GM19239 (cell line): ENCODE measurements around the gene SCAI.
"Not testable (repeated sequence)": the region's sequence is repeated elsewhere in the genome, so short reads cannot be mapped to it uniquely, and the experiment has no call there.

Source experiments
- DNase-seq: peaks from one replicate; pipeline ENCODE4 v3.0.0; 2011; ENCODE audit warnings: low spot score; ENCODE audit not compliant: insufficient read length
- FAIRE-seq: peaks from 2 replicates; lab custom pipeline; 2011; peaks lifted over from hg19 to GRCh38; lab: Jason Lieb, UNC

Gene SCAI

DNA sequence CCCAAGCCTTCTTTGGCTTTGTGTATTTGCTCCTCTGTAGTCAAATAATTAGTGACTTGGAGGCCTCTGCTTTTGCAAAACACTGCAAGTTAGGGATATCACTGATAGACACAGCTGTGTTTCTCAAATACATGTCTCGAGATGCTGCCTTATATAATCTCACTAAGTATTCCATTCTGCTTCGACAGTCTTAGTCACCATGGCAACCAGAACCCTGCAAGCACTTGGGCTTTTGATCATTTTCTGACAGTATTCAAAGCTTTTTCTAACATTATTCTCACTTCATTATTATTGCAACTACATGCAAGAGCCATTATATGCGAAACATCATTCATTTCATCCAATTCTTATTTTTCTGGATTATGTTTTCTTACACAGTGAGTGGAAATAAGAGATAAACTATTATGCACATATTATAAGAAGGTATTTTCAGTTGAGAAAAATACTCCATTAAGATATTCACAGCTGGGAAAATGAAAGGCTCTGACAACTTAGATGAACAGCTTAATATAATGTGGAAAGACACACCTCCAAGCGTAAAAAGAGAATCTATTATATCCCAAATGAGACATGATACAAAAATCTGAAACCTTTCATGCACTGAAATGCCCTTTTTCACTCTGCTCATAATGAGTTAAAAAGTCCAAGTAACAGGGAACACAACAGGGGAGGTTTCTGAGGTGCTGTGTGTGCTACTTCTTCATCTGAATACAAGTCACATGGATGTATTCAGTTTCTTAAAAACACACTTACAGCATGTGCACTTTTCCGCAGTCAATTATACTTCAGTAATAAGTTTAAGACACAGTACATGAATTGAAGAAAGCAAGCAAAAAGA lies 93.9 kb downstream of the SCAI start:
- FAIRE-seq: no peak

DNA sequence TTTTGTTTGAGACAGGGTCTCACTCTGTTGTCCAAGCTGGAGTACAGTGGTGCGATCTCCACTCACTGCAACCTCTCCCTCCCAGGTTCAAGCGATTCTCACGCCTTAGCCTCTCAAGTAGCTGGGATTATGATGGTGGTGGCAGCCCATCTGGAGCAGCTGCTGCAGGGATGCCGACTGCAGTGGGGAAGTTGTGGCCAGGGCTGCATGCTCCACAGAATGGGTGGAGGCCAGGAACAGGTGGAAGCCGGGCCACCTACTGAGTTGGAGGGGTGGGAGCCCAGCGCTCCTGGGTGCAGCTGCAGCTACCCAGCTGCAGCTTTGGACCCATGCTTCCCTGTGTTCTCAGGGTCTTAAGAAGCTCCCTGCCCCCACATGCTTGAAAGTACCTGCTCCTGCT lies 99.7 kb downstream of the SCAI start:
- no peak for DNase-seq

More for the DNA sequence above, 93.9 kb downstream of the SCAI start:
- DNase-seq: no peak

DNA sequence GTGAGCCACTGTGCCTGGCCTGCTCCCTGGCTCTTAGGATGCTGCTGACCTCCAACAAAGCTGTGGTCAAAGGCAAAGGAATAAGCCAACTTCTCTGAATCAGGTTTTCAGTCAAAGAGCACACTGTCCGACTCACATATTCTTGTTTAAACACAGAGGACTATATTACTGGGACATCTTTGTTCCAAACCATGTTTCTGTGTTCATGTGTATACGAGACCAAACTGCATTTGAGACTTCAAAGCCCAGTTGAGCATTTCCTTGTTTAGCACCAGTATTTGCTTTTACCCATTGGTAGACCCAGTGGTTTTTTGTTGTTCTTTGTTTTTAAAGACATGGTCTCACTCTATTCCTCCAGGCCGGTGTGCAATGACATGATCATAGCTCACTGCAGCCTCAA lies 100.2 kb downstream of the SCAI start:
- FAIRE-seq: no peak
- no peak for DNase-seq

More for the DNA sequence above, 99.7 kb downstream of the SCAI start:
- FAIRE-seq: no peak

DNA sequence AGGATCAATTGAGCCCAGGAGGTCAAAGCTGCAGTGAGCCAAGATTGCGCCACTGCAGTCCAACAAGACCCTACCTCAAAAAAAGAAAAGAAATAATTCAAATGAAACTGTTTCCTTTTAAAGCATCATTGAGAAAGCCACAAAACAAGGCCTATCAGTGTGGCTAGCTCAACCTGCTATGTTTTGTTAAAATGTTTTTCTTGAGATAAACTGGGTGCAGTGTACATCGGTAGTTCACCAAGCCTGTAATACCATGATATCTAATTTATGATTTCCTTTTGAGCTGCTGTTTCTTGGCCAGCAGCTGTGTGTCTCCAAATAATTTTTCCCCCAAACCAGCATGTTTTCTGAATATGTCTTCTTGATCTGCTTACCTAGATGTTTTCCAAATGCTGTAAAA lies 105.2 kb downstream of the SCAI start:
- no peak for DNase-seq

DNA sequence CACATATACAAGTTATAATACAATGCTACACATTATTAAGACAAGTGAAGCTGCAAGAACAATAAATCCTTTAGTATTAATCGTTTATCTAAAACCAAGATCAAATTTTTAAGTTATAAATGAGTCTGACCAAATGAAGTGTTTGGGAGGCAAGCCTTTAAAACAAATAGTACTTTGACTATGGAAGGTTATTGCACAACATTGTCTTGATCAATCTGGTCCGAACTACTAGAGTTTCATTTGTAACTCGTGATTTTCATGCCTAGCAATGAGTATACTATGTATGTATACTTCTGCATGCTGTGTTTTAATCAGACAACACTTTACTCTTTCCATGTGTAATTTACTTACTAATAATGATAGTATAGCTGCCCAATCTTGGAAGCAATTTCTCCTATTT lies 115.3 kb downstream of the SCAI start:
- FAIRE-seq (no peak), DNase-seq (no peak)

More for the DNA sequence above, 105.2 kb downstream of the SCAI start:
- FAIRE-seq: no peak

DNA sequence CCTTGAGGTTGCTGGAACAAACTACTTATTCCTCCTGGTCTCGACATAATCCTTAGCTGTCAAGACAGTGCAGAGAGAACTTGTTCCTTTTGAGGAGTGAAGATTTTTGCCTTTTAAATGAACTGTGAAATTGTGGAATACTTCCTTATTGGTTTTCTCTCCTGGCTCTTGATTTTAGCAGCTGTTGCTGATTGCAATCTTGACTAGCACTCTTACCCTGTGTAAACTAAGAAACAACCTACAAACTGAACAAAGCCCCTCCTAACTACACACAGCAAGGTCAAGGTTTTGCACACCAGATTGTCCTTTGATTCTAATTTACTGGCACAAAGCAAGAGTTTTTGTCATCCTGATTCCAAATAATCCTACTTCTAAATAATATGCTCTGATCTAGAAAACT lies 118.4 kb downstream of the SCAI start:
- FAIRE-seq: no peak

GRCh38 chr9:125021069-125021468 lies 122.3 kb downstream of the SCAI start:
- FAIRE-seq (no peak), DNase-seq (no peak)

More for the DNA sequence above, 118.4 kb downstream of the SCAI start:
- DNase-seq: no peak

- not testable (repeated sequence) for DNase-seq, FAIRE-seq
Observed at GRCh38 chr9:125015655-125016054, 127.7 kb downstream of the SCAI start.

- not testable (repeated sequence) for FAIRE-seq, DNase-seq
Observed at GRCh38 chr9:125012013-125012412, 131.3 kb downstream of the SCAI start.

- FAIRE-seq (no peak), DNase-seq (no peak)
Observed at GRCh38 chr9:125008599-125008998, 134.7 kb downstream of the SCAI start.

- DNase-seq (no peak), FAIRE-seq (no peak)
Observed at GRCh38 chr9:125003332-125003731, 140.0 kb downstream of the SCAI start.

DNA sequence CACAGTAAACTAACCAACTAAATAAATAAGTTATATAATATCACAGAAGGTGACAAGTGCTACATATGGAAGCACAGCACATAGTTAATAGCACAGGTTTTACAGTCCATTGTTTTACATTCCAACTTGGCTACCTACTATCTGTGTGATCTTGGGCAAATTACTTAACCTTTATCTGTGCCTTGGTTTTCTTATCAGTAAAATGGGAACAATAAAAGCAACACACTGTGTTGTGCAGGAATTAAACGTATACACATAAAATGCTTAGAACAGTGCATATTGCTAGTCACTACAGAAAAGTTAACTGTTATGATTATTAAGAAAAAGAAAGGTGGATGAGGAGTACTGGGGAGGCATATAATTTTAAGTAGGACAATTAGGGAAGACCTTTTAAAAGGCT lies 159.6 kb downstream of the SCAI start:
- FAIRE-seq (no peak), DNase-seq (no peak)

DNA sequence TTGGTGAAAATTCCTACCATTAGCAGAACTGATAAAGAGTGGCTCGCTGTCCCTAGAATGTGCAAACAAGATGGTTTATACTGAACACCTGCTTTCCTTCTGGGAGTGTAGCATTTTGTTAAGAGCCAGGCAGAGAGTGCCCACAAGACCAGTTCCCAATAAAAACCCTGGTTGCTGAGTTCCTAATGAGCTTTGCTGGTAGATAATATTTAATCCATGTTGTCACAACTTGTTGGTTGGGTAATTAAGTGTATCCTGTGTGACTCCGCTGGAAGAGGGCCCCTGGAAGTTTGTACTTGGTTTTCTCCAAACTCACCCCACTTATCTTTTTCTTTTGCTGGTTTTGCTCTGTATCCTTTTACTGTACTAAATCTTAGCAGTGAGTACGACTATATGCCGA lies 162.9 kb downstream of the SCAI start:
- DNase-seq: no peak
- no peak for FAIRE-seq

DNA sequence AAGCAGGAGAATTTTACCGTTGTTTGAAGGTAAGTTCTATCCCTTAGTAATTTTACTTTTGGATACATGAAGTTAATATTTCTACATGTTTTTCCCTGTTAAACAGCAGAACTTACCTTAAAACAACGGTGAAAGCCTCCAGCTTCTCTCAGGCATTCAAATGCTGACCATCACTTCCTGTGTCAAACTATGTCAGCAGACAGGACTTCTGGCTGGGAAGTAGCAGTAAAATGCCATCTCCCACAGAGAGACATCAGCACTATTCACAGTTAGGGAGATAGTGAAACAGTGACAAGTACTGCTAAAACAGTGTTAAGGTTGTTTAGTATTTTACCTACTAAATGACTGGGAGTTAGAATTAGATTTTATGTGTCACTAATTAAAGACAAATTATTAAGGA lies 168.2 kb downstream of the SCAI start:
- DNase-seq (no peak), FAIRE-seq (no peak)

GRCh38 chr9:124973807-124974206 lies 169.5 kb downstream of the SCAI start:
- DNase-seq (no peak), FAIRE-seq (no peak)

- FAIRE-seq (no peak), DNase-seq (no peak)
Observed at GRCh38 chr9:124972241-124972770, 171.0 kb downstream of the SCAI start.

- no peak for DNase-seq
- FAIRE-seq: no peak
Observed at GRCh38 chr9:124969401-124969800, 173.9 kb downstream of the SCAI start.

- peak; percentile 71 for FAIRE-seq
- no peak for DNase-seq
Observed at GRCh38 chr9:124968238-124968637, 175.1 kb downstream of the SCAI start.

- not testable (repeated sequence) for DNase-seq, FAIRE-seq
Observed at GRCh38 chr9:124965775-124966568, 177.4 kb downstream of the SCAI start.

- no peak for FAIRE-seq
Observed at GRCh38 chr9:124964604-124965003, 178.7 kb downstream of the SCAI start.

GRCh38 chr9:124964056-124964455 lies 179.3 kb downstream of the SCAI start:
- no peak for DNase-seq
- FAIRE-seq: no peak

More at GRCh38 chr9:124964604-124965003, 178.7 kb downstream of the SCAI start:
- no peak for DNase-seq
